GM10847 (cell line): ENCODE measurements around the gene TM7SF3.

Source experiments
- POLR2A ChIP-seq: IDR thresholded peaks from 2 replicates; pipeline ENCODE4 v1.6.1; 2011; ENCODE audit not compliant: insufficient read length; ENCODE audit errors: extremely low read depth

The TM7SF3 gene

GRCh38 chr12:27000961-27001360, 13.2 kb downstream of the TM7SF3 start:
- TF ChIP-seq POLR2A = no peak

- TF ChIP-seq POLR2A = no peak
Measured at GRCh38 chr12:26997003-26997402, 17.2 kb downstream of the TM7SF3 start.

- TF ChIP-seq POLR2A = no peak
Measured at GRCh38 chr12:26995706-26996105, 18.5 kb downstream of the TM7SF3 start.

GRCh38 chr12:26994109-26994508, 20.1 kb downstream of the TM7SF3 start:
- TF ChIP-seq POLR2A = no peak

- TF ChIP-seq POLR2A = no peak
Measured at GRCh38 chr12:26991826-26992225, 22.4 kb downstream of the TM7SF3 start.

- no peak for TF ChIP-seq POLR2A
Measured at GRCh38 chr12:26989873-26990272, 24.3 kb downstream of the TM7SF3 start.

GRCh38 chr12:26988703-26989102, 25.5 kb downstream of the TM7SF3 start:
- TF ChIP-seq POLR2A = no peak

GRCh38 chr12:26987634-26988424, 26.4 kb downstream of the TM7SF3 start:
- no peak for TF ChIP-seq POLR2A

- no peak for TF ChIP-seq POLR2A
Measured at GRCh38 chr12:26982866-26983265, 31.3 kb downstream of the TM7SF3 start.

- no peak for TF ChIP-seq POLR2A
Measured at GRCh38 chr12:26979733-26980132, 34.5 kb downstream of the TM7SF3 start.

- TF ChIP-seq POLR2A = no peak
Measured at GRCh38 chr12:26978801-26979200, 35.4 kb downstream of the TM7SF3 start.

GRCh38 chr12:26976687-26977086, 37.5 kb downstream of the TM7SF3 start:
- no peak for TF ChIP-seq POLR2A

- no peak for TF ChIP-seq POLR2A
Measured at GRCh38 chr12:26971963-26972362, 42.2 kb downstream of the TM7SF3 start.

- TF ChIP-seq POLR2A = no peak
Measured at GRCh38 chr12:26970136-26970535, 44.0 kb downstream of the TM7SF3 start.

GRCh38 chr12:26966842-26967241, 47.3 kb downstream of the TM7SF3 start:
- TF ChIP-seq POLR2A = no peak

GRCh38 chr12:26963413-26963812, 50.8 kb downstream of the TM7SF3 start:
- TF ChIP-seq POLR2A = no peak

GRCh38 chr12:26961803-26962202, 52.4 kb downstream of the TM7SF3 start:
- no peak for TF ChIP-seq POLR2A
